Stomach (tissue), 9 donors: ENCODE data around the gene MRPS2. TPM values are rescaled to one million over a fixed set of nuclear protein-coding genes. Genes with fewer than 3 reads are reported as not detected.

Experiments used
- DNase-seq, 2 donors: peaks; one replicate each; pipeline versions ENCODE4 v3.0.0 to v3.0.0-alpha.2; 2013 to 2019
- H3K27ac ChIP-seq, 5 donors: fragments of 200-600 bp in 4 of 5; sonication (generic) in 4 of 5; one replicate each; pipeline ENCODE4 v1.5.1; 2013 to 2019; ENCODE audit warnings: mild to moderate bottlenecking in 1 of 5, moderate library complexity in 1 of 5
- H3K27me3 ChIP-seq, 3 donors: fragments of 200-600 bp; sonication (generic); one replicate each; pipeline ENCODE4 v1.5.1; 2017 to 2019; ENCODE audit warnings: mixed run types in 1 of 3
- H3K36me3 ChIP-seq, 4 donors: fragments of 200-600 bp; sonication (generic); 1 replicate in 3 of 4; 2 replicates in 1 of 4; pipeline ENCODE4 v1.5.1; 2016 to 2019
- H3K4me1 ChIP-seq, 4 donors: fragments of 200-600 bp; sonication (generic); one replicate each; pipeline ENCODE4 v1.5.1; 2016 to 2019
- H3K4me3 ChIP-seq, 4 donors: fragments of 200-600 bp; sonication (generic) in 3 of 4; one replicate each; pipeline ENCODE4 v1.5.1; 2016 to 2019; ENCODE audit warnings: mild to moderate bottlenecking in 1 of 4
- H3K9me3 ChIP-seq, 4 donors: fragments of 200-600 bp; sonication (generic); one replicate each; pipeline ENCODE4 v1.5.1; 2016 to 2019
- CTCF ChIP-seq, 7 experiments: fragments of 450-650 bp in 4 of 7; fragments of 200-600 bp in 3 of 7; sonication (generic) in 3 of 7; IDR thresholded peaks; one replicate each; pipeline ENCODE4 v1.5.1; 2016 to 2019; ENCODE audit warnings: antibody characterized with exemption in 7 of 7, control low read depth in 2 of 7, mild to moderate bottlenecking in 1 of 7
- EP300 ChIP-seq: sonication (generic); formaldehyde crosslinking; IDR thresholded peaks from one replicate; pipeline ENCODE4 v1.6.1; 2017; ENCODE audit warnings: antibody characterized with exemption
- POLR2A ChIP-seq, 4 donors: fragments of 450-650 bp; IDR thresholded peaks; one replicate each; pipeline ENCODE4 v1.6.1; 2016; ENCODE audit warnings: antibody characterized with exemption in 4 of 4, control low read depth in 2 of 4, mild to moderate bottlenecking in 1 of 4, moderate library complexity in 1 of 4
- POLR2AphosphoS5 ChIP-seq, 3 donors: sonication (generic); formaldehyde crosslinking; IDR thresholded peaks; one replicate each; pipeline ENCODE4 v1.6.1; 2016; ENCODE audit warnings: antibody characterized with exemption in 3 of 3
- WGBS, 5 donors: extraction: QIAGEN DNeasy Blood & Tissue Kit in 3 of 5; methylation state at CpG; one replicate each; pipeline versions ENCODE4 v1.1.5 to v1.1.7; 2013 to 2018; 5-methylcytosine and 5-hydroxymethylcytosine counted together
- intact Hi-C: fragments of 100-400 bp; cut with DNase I; formaldehyde crosslinking; loops from one replicate; pipeline ENCODE4 v1.15.1; 2023; ENCODE audit warnings: low total_unique reads
- polyA plus RNA-seq, 3 donors: library from polyadenylated mRNA; stranded (reverse); fragments of 200-250 nt; gene quantifications; one replicate each; pipeline ENCODE4 v1.2.3, GENCODE V29; 2013
- total RNA-seq, 5 donors: library from RNA; depleted of rRNA; stranded (reverse); fragments of >200 nt; gene quantifications; one replicate each; pipeline versions ENCODE4 v1.1.0 to v1.2.3, GENCODE V29; 2014 to 2016
- donor health status: healthy with polysubstance abuse.
- donor health status: Bipolar disorder and iron deficiency.
- donor health status: healthy.

Gene MRPS2
- total and polyA plus RNA-seq, 8 donors: 1.8 to 54.7 (median 40.1) TPM

GRCh38 chr9:135482015-135482754 is 18.3 kb upstream of the MRPS2 start:
- Histone ChIP-seq H3K4me3 (no peak overlapping the region), H3K4me1 (peaks cover 10 to 32% (median 27%) of the 10 kb centered on the region in 4 donors), H3K27me3 (peaks cover 0 to 4% (median 0%) of the 10 kb centered on the region in 3 donors), H3K27ac (no peak overlapping the region), H3K36me3 (peaks cover 24 to 41% (median 40%) of the 10 kb centered on the region in 4 donors), H3K9me3 (no peaks in the 10 kb centered on the region)
- WGBS, 5 donors: 71 to 76% (median 73%) methylated on average over 8 of the region's 8 CpGs
- intact Hi-C loops: no loop called here
- TF ChIP-seq CTCF (IDR thresholded peaks at IDR 0.05) (no peak), POLR2AphosphoS5 (IDR thresholded peaks at IDR 0.05) (no peak), EP300 (no peak), POLR2A (IDR thresholded peaks at IDR 0.05) (no peak)
- DNase-seq: no peak

- Histone ChIP-seq H3K36me3 (peaks cover 29 to 66% (median 65%) of the 10 kb centered on the region in 4 donors), H3K27ac (no peak overlapping the region), H3K9me3 (no peaks in the 10 kb centered on the region), H3K27me3 (peaks cover 0 to 4% (median 0%) of the 10 kb centered on the region in 3 donors), H3K4me3 (no peak overlapping the region), H3K4me1 (peaks cover 10 to 20% (median 17%) of the 10 kb centered on the region in 4 donors)
- WGBS, 5 donors: 94 to 97% (median 95%) methylated on average over 35 to 47 of the region's 47 CpGs
- no peak for DNase-seq
- TF ChIP-seq CTCF (IDR thresholded peaks at IDR 0.05) (no peak), POLR2A (IDR thresholded peaks at IDR 0.05) (no peak), EP300 (no peak), POLR2AphosphoS5 (IDR thresholded peaks at IDR 0.05) (no peak)
- intact Hi-C loops: no loop called here
Observed at GRCh38 chr9:135484460-135485277, 15.8 kb upstream of the MRPS2 start.

- Histone ChIP-seq H3K27me3 (no peaks in the 10 kb centered on the region), H3K27ac (no peak overlapping the region), H3K4me1 (peaks cover 10 to 19% (median 14%) of the 10 kb centered on the region in 4 donors), H3K4me3 (no peak overlapping the region), H3K9me3 (no peaks in the 10 kb centered on the region), H3K36me3 (peaks cover 29 to 72% (median 70%) of the 10 kb centered on the region in 4 donors)
- WGBS, 5 donors: 86 to 97% (median 94%) methylated on average over 20 to 25 of the region's 25 CpGs
- intact Hi-C loops: no loop called here
- TF ChIP-seq CTCF (IDR thresholded peaks at IDR 0.05): no peak
- no peak for TF ChIP-seq EP300
- DNase-seq: no peak
Observed at GRCh38 chr9:135485385-135485784, 15.1 kb upstream of the MRPS2 start.

- 89 to 93% (median 90%) methylated on average over 20 to 21 of the region's 21 CpGs for WGBS, 5 donors
- no peak for DNase-seq
Observed at GRCh38 chr9:135485832-135486231, 14.7 kb upstream of the MRPS2 start.

More at GRCh38 chr9:135485832-135486231, 14.7 kb upstream of the MRPS2 start:
- H3K4me1 ChIP-seq: peaks cover 6 to 15% (median 9%) of the 10 kb centered on the region in 4 donors
- no peak overlapping the region for H3K4me3 ChIP-seq
- no peaks in the 10 kb centered on the region for H3K27me3 ChIP-seq
- H3K36me3 ChIP-seq: peaks cover 29 to 75% (median 72%) of the 10 kb centered on the region in 4 donors
- H3K9me3 ChIP-seq: no peaks in the 10 kb centered on the region
- H3K27ac ChIP-seq: no peak overlapping the region
- TF ChIP-seq POLR2AphosphoS5 (IDR thresholded peaks at IDR 0.05): no peak
- no peak for TF ChIP-seq EP300
- TF ChIP-seq POLR2A (IDR thresholded peaks at IDR 0.05): no peak
- no peak for TF ChIP-seq CTCF (IDR thresholded peaks at IDR 0.05)
- intact Hi-C loops: no loop called here
